HepG2 (cell line): Measurements from ENCODE around the gene NKD1. TPM values are rescaled to one million over a fixed set of nuclear protein-coding genes. Genes with fewer than 3 reads are reported as not detected.

Experiments
- ATAC-seq: fragments of 200-7000 bp; cut with Tn5 transposase; 3 replicates; pipeline ENCODE4 v1.9.1; 2020; ENCODE audit warnings: mild to moderate bottlenecking, moderate library complexity
- BruUV-seq: library from RNA; stranded (reverse); fragments of 400-500 nt; replicated peaks from 2 replicates; lab custom pipeline; 2021; lab: Mats Ljungman, UMichigan
- CTCF ChIA-PET: fragments of 300-600 bp; formaldehyde crosslinking; extraction: SDS; loops from one replicate; lab custom pipeline; 2021; ENCODE audit warnings: low total read pairs, inconsistent platforms, low intra/inter-chr PET ratio; lab: Yijun Ruan, JAX
- POLR2A ChIA-PET: fragments of 350-600 bp; sonication (Branson Sonifier 250); formaldehyde crosslinking; loops from one replicate; lab custom pipeline; 2020; ENCODE audit warnings: antibody characterized with exemption, inconsistent platforms; lab: Yijun Ruan, JAX
- DNase-seq: peaks from one replicate; pipeline ENCODE4 v3.0.0-alpha.2; 2015; ENCODE audit warnings: low spot score
- FAIRE-seq: peaks from 3 replicates; lab custom pipeline; 2011; peaks lifted over from hg19 to GRCh38; lab: Jason Lieb, UNC
- H2AFZ ChIP-seq: one replicate; pipeline ENCODE4 v1.6.1; 2011; ENCODE audit warnings: low read length, inconsistent platforms
- H3K27ac ChIP-seq: fragments of 300-600 bp; 3 replicates; pipeline ENCODE4 v1.8.0; 2011; ENCODE audit warnings: mixed run types, mild to moderate bottlenecking, mixed read lengths, low read length, inconsistent platforms; ENCODE audit not compliant: insufficient read depth; ENCODE audit errors: extremely low read length
- H3K27me3 ChIP-seq, 2 experiments: fragments of 200-600 bp in 1 of 2; 2 replicates in 1 of 2; 3 replicates in 1 of 2; pipeline versions ENCODE4 v1.6.0 to v1.8.0; 2011; ENCODE audit warnings: low read length in 2 of 2, mild to moderate bottlenecking in 2 of 2, moderate library complexity in 2 of 2, inconsistent platforms in 1 of 2; ENCODE audit not compliant: insufficient read depth in 2 of 2, control insufficient read depth in 1 of 2
- H3K36me3 ChIP-seq, 2 experiments: fragments of 200-600 bp in 1 of 2; replicated peaks in 1 of 2; 2 replicates in 1 of 2; 3 replicates in 1 of 2; pipeline versions ENCODE4 v1.5.1 to v1.8.0; 2011; ENCODE audit warnings: low read length in 2 of 2, inconsistent platforms in 1 of 2; ENCODE audit not compliant: insufficient read depth in 2 of 2, control insufficient read depth in 1 of 2
- H3K4me1 ChIP-seq: 2 replicates; pipeline ENCODE4 v1.5.1; 2012; ENCODE audit warnings: low read length, inconsistent platforms; ENCODE audit not compliant: insufficient read depth
- H3K4me2 ChIP-seq: 2 replicates; pipeline ENCODE4 v1.6.0; 2011; ENCODE audit warnings: low read depth, low read length, inconsistent platforms
- H3K4me3 ChIP-seq, 3 experiments: fragments of 200-600 bp in 1 of 3; sonication (generic), shearing (Covaris generic) in 1 of 3; replicated peaks in 1 of 3; 2 replicates each; pipeline ENCODE4 v1.5.1; 2011 to 2016; ENCODE audit warnings: low read length in 3 of 3, inconsistent platforms in 2 of 3, low read depth in 2 of 3, mild to moderate bottlenecking in 2 of 3, control low read depth in 1 of 3, mixed read lengths in 1 of 3; ENCODE audit not compliant: insufficient read depth in 1 of 3
- H3K79me2 ChIP-seq: one replicate; pipeline ENCODE4 v1.6.1; 2011; ENCODE audit warnings: low read length, inconsistent platforms; ENCODE audit not compliant: insufficient read depth
- H3K9ac ChIP-seq: 2 replicates; pipeline ENCODE4 v1.6.0; 2011; ENCODE audit warnings: mild to moderate bottlenecking, low read depth, low read length, inconsistent platforms; ENCODE audit not compliant: insufficient read depth
- H3K9me3 ChIP-seq: 2 replicates; pipeline ENCODE4 v1.5.1; 2012; ENCODE audit warnings: mild to moderate bottlenecking, low read length
- H4K20me1 ChIP-seq: 2 replicates; pipeline ENCODE4 v1.6.0; 2011; ENCODE audit warnings: inconsistent platforms, mild to moderate bottlenecking, low read length, moderate library complexity; ENCODE audit not compliant: insufficient read depth
- IRX3 ChIP-seq: sonication (generic); formaldehyde crosslinking; IDR thresholded peaks from 2 replicates; pipeline ENCODE4 v1.8.1; 2023; ENCODE audit warnings: mild to moderate bottlenecking, low read depth, missing genetic modification reagents, borderline replicate concordance
- KLF13 ChIP-seq: sonication (generic); formaldehyde crosslinking; IDR thresholded peaks from 2 replicates; pipeline ENCODE4 v1.4.0; 2020; ENCODE audit warnings: mild to moderate bottlenecking, missing genetic modification reagents
- MTF1 ChIP-seq: sonication (generic); formaldehyde crosslinking; IDR thresholded peaks from 2 replicates; pipeline ENCODE4 v1.5.0; 2020; ENCODE audit warnings: missing genetic modification reagents
- RARA ChIP-seq: IDR thresholded peaks from 2 replicates; pipeline ENCODE4 v1.6.1; 2016; ENCODE audit warnings: missing genetic modification reagents, missing compliant biosample characterization
- SNAPC4 ChIP-seq: sonication (generic); formaldehyde crosslinking; IDR thresholded peaks from 2 replicates; pipeline ENCODE4 v1.4.0; 2020; ENCODE audit warnings: mild to moderate bottlenecking, missing genetic modification reagents
- TFE3 ChIP-seq: IDR thresholded peaks from 2 replicates; pipeline ENCODE4 v1.6.1; 2016
- ZSCAN22 ChIP-seq: sonication (generic); formaldehyde crosslinking; IDR thresholded peaks from 2 replicates; pipeline ENCODE4 v1.4.0; 2020; ENCODE audit warnings: mild to moderate bottlenecking, missing genetic modification reagents
- WGBS: methylation state at CpG from one replicate; pipeline ENCODE4 v1.1.6; 2017; ENCODE audit warnings: low lambda C conversion rate; 5-methylcytosine and 5-hydroxymethylcytosine counted together
- in situ Hi-C: cut with HindIII; loops from 2 replicates; pipeline ENCODE4 v1.10.0; 2017; ENCODE audit warnings: low pct_unique_long_range_greater_than_20kb; ENCODE audit not compliant: extremely low pct_ligation_motif_present
- intact Hi-C: fragments of 100-400 bp; cut with micrococcal nuclease; formaldehyde crosslinking; loops from one replicate; pipeline ENCODE4 v1.10.0; 2022; ENCODE audit not compliant: unreplicated experiment
- polyA plus RNA-seq, 8 experiments: library from polyadenylated mRNA; depleted of rRNA in 3 of 8; stranded (reverse) in 7 of 8; unstranded in 1 of 8; fragments of >200 nt; fragmentation: Illumina TruSeq in 4 of 8; extraction: Trizol in 4 of 8; gene quantifications; 2 replicates each; pipeline versions ENCODE4 v1.2.1 to v1.2.3, GENCODE V29; 2011 to 2016; ENCODE audit warnings: low read depth in 4 of 8, missing spikeins in 1 of 8, mixed read lengths in 1 of 8; ENCODE audit not compliant: insufficient read depth in 1 of 8
- total RNA-seq, 5 experiments: library from RNA; depleted of rRNA; stranded (reverse); fragments of >200 nt; fragmentation: Illumina TruSeq; extraction: Trizol; gene quantifications; 2 replicates each; pipeline ENCODE4 v1.2.3, GENCODE V29; 2016; ENCODE audit warnings: low read depth in 1 of 5

NKD1 gene
- total and polyA plus RNA-seq, 2 of the 13 experiments (the other 11 are each of a cell fraction or from before 2014, with no cell fraction given) = 70.4 to 121 TPM

- no peak for DNase-seq
- Histone ChIP-seq H3K4me3 (no peak overlapping the region), H3K27ac (no peak overlapping the region), H2AFZ (no peak overlapping the region), H3K79me2 (no peaks in the 10 kb centered on the region), H3K27me3 (no peaks in the 10 kb centered on the region; a peak in 2 of 5 replicates), H4K20me1 (no peaks in the 10 kb centered on the region), H3K4me1 (peaks cover 5% of the 10 kb centered on the region), H3K4me2 (no peak overlapping the region), H3K9me3 (peaks cover under 1% of the 10 kb centered on the region; the same call in 1 of the 2 replicates), H3K9ac (no peak overlapping the region), H3K36me3 (no peaks in the 10 kb centered on the region)
- no peak for ATAC-seq
- no TSS peak for BruUV-seq
- in situ Hi-C loops (no loop called here), intact Hi-C loops (no loop called here)
- FAIRE-seq = no peak
- 30% methylated on average over 3 of the region's 3 CpGs for WGBS
- ChIA-PET CTCF (no interaction called here), POLR2A (interaction anchor here (1.7 kb wide), 1 partner anchor 17 kb away, joined by 4 read pairs; no protein-coding TSS in a partner anchor)
- TF ChIP-seq TFE3 (no peak), ZSCAN22 (CRISPR knock-in tag) (no peak)
Observed at GRCh38 chr16:50678531-50678930, 130.3 kb downstream of the NKD1 start.

- no peak overlapping the region for H3K4me2 ChIP-seq
- H3K4me3 ChIP-seq = no peak overlapping the region
- no TSS peak for BruUV-seq
- POLR2A ChIA-PET = interaction anchor here (1.7 kb wide), 1 partner anchor 17 kb away, joined by 4 read pairs; no protein-coding TSS in a partner anchor
- no peak overlapping the region for H3K9ac ChIP-seq
- CTCF ChIA-PET = no interaction called here
- intact Hi-C loops = no loop called here
- H3K36me3 ChIP-seq = no peaks in the 10 kb centered on the region
- FAIRE-seq (no peak), ATAC-seq (peak; percentile 10; the same call in 1 of the 3 replicates), DNase-seq (no peak)
- H3K9me3 ChIP-seq = no peaks in the 10 kb centered on the region
- peaks cover 10% of the 10 kb centered on the region for H3K4me1 ChIP-seq
- no peaks in the 10 kb centered on the region for H4K20me1 ChIP-seq
- in situ Hi-C loops = no loop called here
- H3K27me3 ChIP-seq = peaks cover 0 to 2% of the 10 kb centered on the region in 2 experiments; a peak in 2 of 5 replicates
- WGBS = 43% methylated on average over 8 of the region's 14 CpGs
- no peaks in the 10 kb centered on the region for H3K79me2 ChIP-seq
- H3K27ac ChIP-seq = no peak overlapping the region
- no peak overlapping the region for H2AFZ ChIP-seq
- TF ChIP-seq KLF13 (CRISPR knock-in tag) (no peak), MTF1 (CRISPR knock-in tag) (no peak), SNAPC4 (no peak), RARA (CRISPR knock-in tag) (0 out of 2 replicates have a peak, but pooled peaks have one; percentile 6), IRX3 (CRISPR knock-in tag) (no peak)
Observed at GRCh38 chr16:50679266-50679665, 131.1 kb downstream of the NKD1 start.
